Neural cell (in vitro differentiated cells): Measurements from ENCODE around the gene TEX9. TPM values are rescaled to one million over a fixed set of nuclear protein-coding genes. Genes with fewer than 3 reads are reported as not detected.

ENCODE experiments used
- H2AFZ ChIP-seq: fragments of 200-600, 300-800 bp; sonication (generic), shearing (Covaris generic); 2 replicates; pipeline ENCODE4 v1.6.0; 2014; ENCODE audit warnings: low read depth, mild to moderate bottlenecking, antibody characterized with exemption, low read length, moderate library complexity
- H3F3A ChIP-seq: fragments of 200-600 bp; shearing (Covaris generic); 2 replicates; pipeline ENCODE4 v1.6.1; 2016; ENCODE audit warnings: mild to moderate bottlenecking, moderate library complexity, mixed read lengths, antibody characterized with exemption, low read length; ENCODE audit not compliant: insufficient read depth, poor library complexity, severe bottlenecking
- H3K27ac ChIP-seq: fragments of 200-600, 300-800 bp; sonication (generic), shearing (Covaris generic); 2 replicates; pipeline ENCODE4 v1.5.1; 2014; ENCODE audit warnings: mild to moderate bottlenecking, low read length, moderate library complexity
- H3K27me3 ChIP-seq: fragments of 300-800, 200-600 bp; sonication (generic), shearing (Covaris generic); 2 replicates; pipeline ENCODE4 v1.6.0; 2014; ENCODE audit warnings: mild to moderate bottlenecking, low read depth, low read length, moderate library complexity; ENCODE audit not compliant: insufficient read depth
- H3K36me3 ChIP-seq: fragments of 300-800, 200-600 bp; sonication (generic), shearing (Covaris generic); 2 replicates; pipeline ENCODE4 v1.5.1; 2014; ENCODE audit warnings: mild to moderate bottlenecking, antibody characterized with exemption, low read length, moderate library complexity; ENCODE audit not compliant: insufficient read depth
- H3K4me2 ChIP-seq: fragments of 300-800, 200-600 bp; sonication (generic), shearing (Covaris generic); 2 replicates; pipeline ENCODE4 v1.6.0; 2014; ENCODE audit warnings: mild to moderate bottlenecking, low read length
- H3K4me3 ChIP-seq: fragments of 300-800, 200-600 bp; sonication (generic), shearing (Covaris generic); 2 replicates; pipeline ENCODE4 v1.5.1; 2014; ENCODE audit warnings: mild to moderate bottlenecking, low read length, moderate library complexity
- H3K79me2 ChIP-seq: fragments of 200-600 bp; shearing (Covaris generic); replicated peaks from 2 replicates; pipeline ENCODE4 v1.6.0; 2014; ENCODE audit warnings: mild to moderate bottlenecking, low read length, moderate library complexity; ENCODE audit not compliant: insufficient read depth
- H3K9ac ChIP-seq: fragments of 300-800, 200-600 bp; sonication (generic), shearing (Covaris generic); 2 replicates; pipeline ENCODE4 v1.6.1; 2016; ENCODE audit warnings: mild to moderate bottlenecking, low read length, mixed read lengths
- H3K9me2 ChIP-seq: fragments of 200-600 bp; shearing (Covaris generic); 2 replicates; pipeline ENCODE4 v1.6.1; 2016; ENCODE audit warnings: mild to moderate bottlenecking, low read length, mixed read lengths; ENCODE audit not compliant: insufficient read depth
- H3K9me3 ChIP-seq: fragments of 200-600, 300-800 bp; sonication (generic), shearing (Covaris generic); 2 replicates; pipeline ENCODE4 v1.6.1; 2016; ENCODE audit warnings: mild to moderate bottlenecking, mixed run types, low read length, moderate library complexity, mixed read lengths
- H4K20me1 ChIP-seq: fragments of 200-600 bp; shearing (Covaris generic); 2 replicates; pipeline ENCODE4 v1.6.1; 2016; ENCODE audit warnings: mild to moderate bottlenecking, mixed run types; ENCODE audit not compliant: insufficient read depth
- CTCF ChIP-seq: fragments of 450-650 bp; IDR thresholded peaks from 2 replicates; pipeline ENCODE4 v1.5.1; 2014; ENCODE audit warnings: antibody characterized with exemption, mild to moderate bottlenecking, moderate library complexity; ENCODE audit not compliant: poor library complexity, severe bottlenecking
- EP300 ChIP-seq: fragments of 450-650 bp; conservative IDR thresholded peaks from 2 replicates; pipeline ENCODE4 v1.6.1; 2014; ENCODE audit warnings: antibody characterized with exemption, mild to moderate bottlenecking, moderate library complexity; ENCODE audit not compliant: poor library complexity, severe bottlenecking
- EZH2 ChIP-seq: fragments of 200-600, 300-800 bp; shearing (Covaris generic), sonication (generic); IDR thresholded peaks from 2 replicates; pipeline ENCODE4 v1.6.1; 2014; ENCODE audit warnings: antibody characterized with exemption, low read length, borderline replicate concordance, mild to moderate bottlenecking; ENCODE audit not compliant: insufficient read depth, poor library complexity, severe bottlenecking
- MXI1 ChIP-seq: fragments of 450-650 bp; conservative IDR thresholded peaks from 2 replicates; pipeline ENCODE4 v1.6.1; 2014; ENCODE audit warnings: antibody characterized with exemption, mild to moderate bottlenecking; ENCODE audit not compliant: poor library complexity, severe bottlenecking
- POLR2AphosphoS5 ChIP-seq: IDR thresholded peaks from 2 replicates; pipeline ENCODE4 v1.6.1; 2012
- RAD21 ChIP-seq: fragments of 450-650 bp; conservative IDR thresholded peaks from 2 replicates; pipeline ENCODE4 v1.6.1; 2014; ENCODE audit warnings: antibody characterized with exemption, mild to moderate bottlenecking, moderate library complexity
- SMC3 ChIP-seq: fragments of 450-650 bp; conservative IDR thresholded peaks from 2 replicates; pipeline ENCODE4 v1.6.1; 2014; ENCODE audit warnings: antibody characterized with exemption, mild to moderate bottlenecking, moderate library complexity; ENCODE audit not compliant: poor library complexity
- TAF1 ChIP-seq: IDR thresholded peaks from 2 replicates; pipeline ENCODE4 v1.6.1; 2012; ENCODE audit warnings: low read depth
- polyA plus RNA-seq: library from polyadenylated mRNA; depleted of rRNA; stranded (reverse); fragments of >200 nt; gene quantifications from 2 replicates; pipeline ENCODE4 v1.2.3, GENCODE V29; 2014
- TF ChIP-seq, protein P1 (sequence below): IDR thresholded peaks from 2 replicates; pipeline ENCODE4 v1.6.1; 2012; ENCODE audit warnings: borderline replicate concordance

The TEX9 gene
- polyA plus RNA-seq, 1 donor from 2014 or later, result 23.6 TPM

DNA sequence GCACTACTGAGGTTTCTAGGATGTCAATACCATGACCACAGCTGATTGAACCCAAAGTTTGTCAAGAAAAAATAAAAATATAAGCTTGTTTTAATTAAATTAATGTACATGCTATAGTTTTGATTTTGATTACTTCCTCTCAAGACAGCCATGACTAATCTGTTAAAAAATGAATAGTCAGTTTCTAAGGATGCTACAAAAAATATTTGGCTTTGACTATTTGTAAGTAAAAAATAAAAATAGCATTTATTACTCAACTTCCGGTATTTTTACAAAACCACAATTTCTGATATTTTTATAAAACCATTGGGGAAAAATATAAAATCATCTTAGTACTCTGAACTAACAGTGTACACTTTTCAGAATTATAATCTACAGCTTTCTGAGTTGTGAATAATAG, 12.1 kb upstream of the TEX9 start:
- no peak overlapping the region for H3K4me2 ChIP-seq
- H3K4me3 ChIP-seq, result no peak overlapping the region
- no peaks in the 10 kb centered on the region for H3K79me2 ChIP-seq

GRCh38 chr15:56353740-56354139, 11.5 kb upstream of the TEX9 start:
- Histone ChIP-seq H3K27ac (no peak overlapping the region), H3F3A (no peaks in the 10 kb centered on the region), H3K4me3 (no peak overlapping the region), H3K79me2 (no peaks in the 10 kb centered on the region), H3K9me2 (no peaks in the 10 kb centered on the region), H3K36me3 (no peaks in the 10 kb centered on the region), H4K20me1 (no peaks in the 10 kb centered on the region), H3K9me3 (no peaks in the 10 kb centered on the region), H2AFZ (no peak overlapping the region), H3K9ac (no peak overlapping the region), H3K4me2 (no peak overlapping the region), H3K27me3 (no peaks in the 10 kb centered on the region)
- TF ChIP-seq SMC3, result no peak
- TF ChIP-seq MXI1, result no peak
- TF ChIP-seq TAF1, result no peak
- TF ChIP-seq, protein P1, sequence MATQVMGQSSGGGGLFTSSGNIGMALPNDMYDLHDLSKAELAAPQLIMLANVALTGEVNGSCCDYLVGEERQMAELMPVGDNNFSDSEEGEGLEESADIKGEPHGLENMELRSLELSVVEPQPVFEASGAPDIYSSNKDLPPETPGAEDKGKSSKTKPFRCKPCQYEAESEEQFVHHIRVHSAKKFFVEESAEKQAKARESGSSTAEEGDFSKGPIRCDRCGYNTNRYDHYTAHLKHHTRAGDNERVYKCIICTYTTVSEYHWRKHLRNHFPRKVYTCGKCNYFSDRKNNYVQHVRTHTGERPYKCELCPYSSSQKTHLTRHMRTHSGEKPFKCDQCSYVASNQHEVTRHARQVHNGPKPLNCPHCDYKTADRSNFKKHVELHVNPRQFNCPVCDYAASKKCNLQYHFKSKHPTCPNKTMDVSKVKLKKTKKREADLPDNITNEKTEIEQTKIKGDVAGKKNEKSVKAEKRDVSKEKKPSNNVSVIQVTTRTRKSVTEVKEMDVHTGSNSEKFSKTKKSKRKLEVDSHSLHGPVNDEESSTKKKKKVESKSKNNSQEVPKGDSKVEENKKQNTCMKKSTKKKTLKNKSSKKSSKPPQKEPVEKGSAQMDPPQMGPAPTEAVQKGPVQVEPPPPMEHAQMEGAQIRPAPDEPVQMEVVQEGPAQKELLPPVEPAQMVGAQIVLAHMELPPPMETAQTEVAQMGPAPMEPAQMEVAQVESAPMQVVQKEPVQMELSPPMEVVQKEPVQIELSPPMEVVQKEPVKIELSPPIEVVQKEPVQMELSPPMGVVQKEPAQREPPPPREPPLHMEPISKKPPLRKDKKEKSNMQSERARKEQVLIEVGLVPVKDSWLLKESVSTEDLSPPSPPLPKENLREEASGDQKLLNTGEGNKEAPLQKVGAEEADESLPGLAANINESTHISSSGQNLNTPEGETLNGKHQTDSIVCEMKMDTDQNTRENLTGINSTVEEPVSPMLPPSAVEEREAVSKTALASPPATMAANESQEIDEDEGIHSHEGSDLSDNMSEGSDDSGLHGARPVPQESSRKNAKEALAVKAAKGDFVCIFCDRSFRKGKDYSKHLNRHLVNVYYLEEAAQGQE, result no peak
- no peak for TF ChIP-seq EZH2
- no peak for TF ChIP-seq EP300
- TF ChIP-seq RAD21, result no peak
- TF ChIP-seq CTCF, result no peak
- no peak for TF ChIP-seq POLR2AphosphoS5

More for the DNA sequence above, 12.1 kb upstream of the TEX9 start:
- Histone ChIP-seq H3K36me3 (no peaks in the 10 kb centered on the region), H3K9me3 (no peaks in the 10 kb centered on the region), H3K9ac (no peak overlapping the region), H3F3A (no peaks in the 10 kb centered on the region), H4K20me1 (no peaks in the 10 kb centered on the region), H3K27me3 (no peaks in the 10 kb centered on the region), H3K9me2 (no peaks in the 10 kb centered on the region), H3K27ac (no peak overlapping the region), H2AFZ (no peak overlapping the region)
- TF ChIP-seq CTCF (no peak), EZH2 (no peak), EP300 (no peak), MXI1 (no peak), RAD21 (no peak), TAF1 (no peak), POLR2AphosphoS5 (no peak)
- TF ChIP-seq, protein P1, result no peak
